ENCODE results near the gene ARHGEF7.
A peak's percentile ranks its signal among the peaks of the same experiment; 100 is the strongest.
"Not testable (repeated sequence)": the region's sequence is repeated elsewhere in the genome, so short reads cannot be mapped to it uniquely, and the experiment has no call there.

The ARHGEF7 gene

DNA sequence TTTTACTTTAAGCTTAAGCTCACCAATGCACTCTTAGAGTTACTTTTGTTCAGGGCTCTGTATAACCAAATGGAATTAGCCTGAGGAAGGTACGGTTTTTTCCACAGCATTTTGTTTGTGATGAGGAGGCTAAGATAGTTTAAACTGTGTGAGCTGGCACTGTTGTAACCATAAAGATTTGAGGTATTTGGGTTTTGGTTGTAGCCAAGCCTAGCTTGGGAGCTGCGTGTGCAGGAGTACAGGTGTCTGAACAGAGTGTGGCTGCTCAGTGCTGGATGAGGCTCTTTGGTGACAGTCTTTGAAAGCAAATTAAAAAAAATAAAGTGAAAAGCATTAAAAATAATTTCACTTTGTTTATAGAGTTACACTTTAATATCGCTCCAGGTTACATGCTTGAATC, 56.0 kb downstream of the ARHGEF7 start:
- DNase-seq (ENCODE audit: low spot score), result no peak

- no peak for DNase-seq (ENCODE audit: low spot score)
Measured at GRCh38 chr13:111171629-111172028, 56.5 kb downstream of the ARHGEF7 start.

DNA sequence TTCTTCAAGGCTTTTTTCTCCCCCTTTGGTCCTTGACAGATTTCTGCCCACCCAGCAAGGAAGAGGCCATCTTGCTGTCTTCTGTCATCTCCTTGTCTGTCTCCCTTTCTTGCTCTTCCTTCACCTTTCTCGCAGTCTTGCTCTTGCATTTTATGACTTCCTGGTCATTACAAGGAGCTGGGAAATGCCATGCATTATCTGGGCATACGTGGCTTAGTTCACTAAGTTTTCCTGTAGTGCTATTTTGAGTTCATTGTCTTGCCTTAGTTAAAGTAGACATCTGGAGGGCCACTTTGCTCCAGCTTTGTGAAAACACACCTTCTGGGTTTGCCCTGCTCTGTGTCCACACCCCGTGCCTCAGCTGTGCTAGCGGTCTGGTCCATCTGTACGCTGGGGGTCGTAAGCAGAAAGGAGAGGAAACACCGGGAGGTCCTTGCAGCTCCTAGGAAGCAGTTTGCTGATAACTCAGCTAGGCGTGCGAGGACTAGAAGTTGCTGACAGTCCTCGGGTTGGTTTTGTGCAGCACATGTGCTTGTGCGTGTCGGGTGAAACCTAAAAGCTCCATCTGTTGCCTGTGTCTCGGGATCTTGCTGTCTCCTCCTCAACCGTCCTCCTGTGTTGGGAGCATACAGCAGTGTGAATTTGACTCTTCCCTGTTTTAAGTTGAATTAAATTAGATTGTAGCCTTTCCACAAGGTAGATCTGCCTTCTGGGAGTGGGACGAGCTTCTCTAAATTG, 59.4 kb downstream of the ARHGEF7 start:
- DNase-seq (ENCODE audit: low spot score), result no peak

DNA sequence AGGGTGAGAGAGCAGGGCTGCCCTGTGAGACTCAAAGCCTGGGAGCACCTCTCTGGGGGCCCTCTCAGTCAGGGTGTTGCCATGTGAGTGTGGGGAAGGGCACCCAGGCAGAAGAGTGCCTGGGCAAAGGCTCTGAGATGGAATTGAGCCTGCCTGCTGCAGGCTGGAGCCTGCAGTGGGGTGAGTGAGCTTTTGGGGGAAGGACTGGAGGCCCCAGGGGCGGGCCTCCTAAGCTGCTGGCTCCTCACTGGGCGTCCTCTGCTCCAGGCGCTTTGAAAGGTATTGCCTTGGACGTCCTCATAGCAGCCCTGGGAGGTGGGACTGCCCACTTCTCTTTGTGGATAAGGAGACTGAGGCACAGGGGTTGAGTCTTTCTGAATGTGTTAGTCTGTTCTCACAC, 60.3 kb downstream of the ARHGEF7 start:
- no peak for DNase-seq (ENCODE audit: low spot score)

GRCh38 chr13:111175935-111176334, 60.8 kb downstream of the ARHGEF7 start:
- no peak for DNase-seq (ENCODE audit: low spot score)

GRCh38 chr13:111176421-111176820, 61.3 kb downstream of the ARHGEF7 start:
- no peak for DNase-seq (ENCODE audit: low spot score)

- DNase-seq (ENCODE audit: low spot score), result peak; percentile 61
Measured at GRCh38 chr13:111177081-111177711, 62.1 kb downstream of the ARHGEF7 start.

GRCh38 chr13:111177921-111178320, 62.8 kb downstream of the ARHGEF7 start:
- DNase-seq (ENCODE audit: low spot score), result no peak

GRCh38 chr13:111178402-111178801, 63.3 kb downstream of the ARHGEF7 start:
- DNase-seq (ENCODE audit: low spot score), result no peak

- no peak for DNase-seq (ENCODE audit: low spot score)
Measured at GRCh38 chr13:111179908-111180760, 65.0 kb downstream of the ARHGEF7 start.

- DNase-seq (ENCODE audit: low spot score), result no peak
Measured at GRCh38 chr13:111181977-111182376, 66.9 kb downstream of the ARHGEF7 start.

DNA sequence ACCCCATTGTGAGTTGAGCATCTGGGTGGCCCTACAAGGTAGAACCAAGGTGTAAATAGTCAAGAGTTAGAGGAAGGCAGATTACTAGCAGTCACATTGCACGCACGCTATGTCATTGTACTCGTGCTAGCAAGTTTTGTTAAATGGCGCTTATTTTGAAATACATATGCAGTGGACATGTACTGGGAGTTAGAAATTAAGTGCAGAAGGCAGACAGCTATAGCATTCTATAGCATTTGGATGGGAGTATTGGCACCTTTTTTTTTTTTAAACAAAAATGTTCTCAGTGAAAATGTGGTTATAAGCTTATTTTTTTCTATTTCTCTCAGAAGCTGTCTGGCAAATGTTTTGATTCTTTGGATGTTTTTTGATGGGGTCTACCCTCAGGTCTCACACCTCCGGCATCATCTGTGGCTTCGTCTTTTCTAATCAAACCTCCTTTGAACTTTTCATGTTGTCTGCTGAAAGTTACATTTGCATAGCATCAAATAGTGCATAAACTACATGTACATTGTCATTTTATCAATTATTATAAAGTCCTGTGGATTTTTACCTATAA, 68.1 kb downstream of the ARHGEF7 start:
- DNase-seq (ENCODE audit: low spot score), result no peak

DNA sequence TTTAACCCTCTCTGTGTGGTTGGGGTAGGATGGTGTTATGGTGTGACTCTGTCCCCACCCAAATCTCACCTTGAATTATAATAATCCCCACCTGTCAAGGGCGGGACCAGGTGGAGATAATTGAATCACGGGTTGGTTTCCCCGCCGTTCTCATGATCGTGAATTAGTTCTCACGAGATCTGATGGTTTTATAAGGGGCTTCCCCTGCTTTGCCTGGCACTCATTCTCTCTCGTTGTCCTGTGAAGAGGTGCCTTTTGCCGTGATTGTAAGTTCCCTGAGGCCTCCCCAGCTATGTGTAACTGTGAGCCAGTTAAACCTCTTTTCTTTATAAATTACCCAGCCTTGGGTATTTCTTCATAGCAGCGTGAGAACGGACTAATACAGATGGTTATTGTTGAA, 68.8 kb downstream of the ARHGEF7 start:
- no peak for DNase-seq (ENCODE audit: low spot score)

GRCh38 chr13:111184458-111185401, 69.6 kb downstream of the ARHGEF7 start:
- DNase-seq (ENCODE audit: low spot score), result peak; percentile 49

GRCh38 chr13:111186305-111186935, 71.3 kb downstream of the ARHGEF7 start:
- no peak for DNase-seq (ENCODE audit: low spot score)

GRCh38 chr13:111187960-111188541, 72.9 kb downstream of the ARHGEF7 start:
- no peak for DNase-seq (ENCODE audit: low spot score)

GRCh38 chr13:111189064-111189505, 74.0 kb downstream of the ARHGEF7 start:
- peak; percentile 63 for DNase-seq (ENCODE audit: low spot score)

DNA sequence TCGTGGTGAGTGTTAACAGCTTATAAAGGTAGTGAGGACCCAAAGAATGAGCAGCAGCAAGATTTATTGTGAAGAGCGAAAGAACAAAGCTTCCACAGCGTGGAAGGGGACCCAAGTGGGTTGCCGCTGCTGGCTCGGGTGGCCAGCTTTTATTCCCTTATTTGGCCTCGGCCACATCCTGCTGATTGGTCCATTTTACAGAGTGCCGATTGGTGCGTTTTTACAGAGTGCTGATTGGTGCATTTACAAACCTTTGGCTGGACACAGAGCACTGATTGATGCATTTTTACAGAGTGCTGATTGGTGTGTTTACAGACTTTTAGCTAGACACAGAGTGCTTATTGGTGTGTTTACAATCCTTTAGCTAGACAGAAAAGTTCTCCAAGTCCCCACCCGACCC, 74.4 kb downstream of the ARHGEF7 start:
- not testable (repeated sequence) for DNase-seq (ENCODE audit: low spot score)

GRCh38 chr13:111193223-111193622, 78.1 kb downstream of the ARHGEF7 start:
- DNase-seq (ENCODE audit: low spot score), result not testable (repeated sequence)

DNA sequence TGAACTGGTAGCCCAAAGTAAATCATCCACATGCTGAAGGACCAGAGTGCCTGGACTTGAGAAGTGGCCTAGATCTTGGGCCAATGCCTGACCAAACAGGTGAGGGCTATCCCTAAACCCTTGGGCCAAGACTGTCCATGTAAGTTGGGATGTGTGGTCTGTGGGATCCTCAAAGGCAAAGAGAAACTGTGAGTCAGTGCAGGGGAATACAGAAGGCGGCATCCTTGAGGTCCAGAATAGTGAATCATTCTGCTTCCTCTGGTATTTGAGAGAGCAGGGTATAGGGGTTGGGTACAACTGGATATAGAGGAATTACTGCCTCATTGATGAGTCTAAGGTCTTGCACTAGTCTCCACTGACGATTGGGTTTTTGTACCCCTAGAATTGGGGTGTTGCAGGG, 79.5 kb downstream of the ARHGEF7 start:
- not testable (repeated sequence) for DNase-seq (ENCODE audit: low spot score)

All from CD4-positive, alpha-beta T cell treated with Interleukin-6 at 100 ng/mL for 8 hours (primary cell).